Hepatocyte (in vitro differentiated cells): ENCODE results near the gene WDR35. TPM values are rescaled to one million over a fixed set of nuclear protein-coding genes. Genes with fewer than 3 reads are reported as not detected.
A peak's percentile ranks its signal among the peaks of the same experiment; 100 is the strongest.

Experiments
- DNase-seq: peaks from one replicate; pipeline ENCODE4 v3.0.0-alpha.2; 2016; ENCODE audit warnings: low spot score
- H2AFZ ChIP-seq: fragments of 200-600 bp; sonication (generic); 2 replicates; pipeline ENCODE4 v1.6.0; 2016; ENCODE audit warnings: antibody characterized with exemption, mild to moderate bottlenecking
- H3K27ac ChIP-seq: fragments of 200-600 bp; sonication (generic); 2 replicates; pipeline ENCODE4 v1.5.1; 2016; ENCODE audit warnings: mild to moderate bottlenecking
- H3K27me3 ChIP-seq: fragments of 200-600 bp; sonication (generic); 2 replicates; pipeline ENCODE4 v1.6.1; 2016
- H3K36me3 ChIP-seq: fragments of 200-600 bp; sonication (generic); replicated peaks from 2 replicates; pipeline ENCODE4 v1.5.1; 2016; ENCODE audit warnings: low read depth; ENCODE audit not compliant: insufficient read depth
- H3K4me1 ChIP-seq: fragments of 200-600 bp; sonication (generic); 2 replicates; pipeline ENCODE4 v1.5.1; 2016; ENCODE audit warnings: mild to moderate bottlenecking, moderate library complexity; ENCODE audit not compliant: insufficient read depth
- H3K4me2 ChIP-seq: fragments of 200-600 bp; sonication (generic); 2 replicates; pipeline ENCODE4 v1.6.0; 2016
- H3K4me3 ChIP-seq: fragments of 200-600 bp; sonication (generic); 2 replicates; pipeline ENCODE4 v1.5.1; 2016; ENCODE audit warnings: mild to moderate bottlenecking
- H3K79me2 ChIP-seq: fragments of 200-600 bp; sonication (generic); 2 replicates; pipeline ENCODE4 v1.6.0; 2017; ENCODE audit warnings: mild to moderate bottlenecking
- H3K9me2 ChIP-seq: fragments of 200-600 bp; sonication (generic); replicated peaks from 2 replicates; pipeline ENCODE4 v1.6.0; 2017; ENCODE audit warnings: mild to moderate bottlenecking; ENCODE audit not compliant: insufficient read depth
- H3K9me3 ChIP-seq: fragments of 200-600 bp; sonication (generic); 2 replicates; pipeline ENCODE4 v1.5.1; 2016; ENCODE audit warnings: low read depth, mild to moderate bottlenecking
- H4K20me1 ChIP-seq: fragments of 200-600 bp; sonication (generic); 2 replicates; pipeline ENCODE4 v1.6.0; 2016; ENCODE audit warnings: mild to moderate bottlenecking; ENCODE audit not compliant: insufficient read depth, poor library complexity, severe bottlenecking
- CTCF ChIP-seq: fragments of 200-600 bp; sonication (generic); IDR thresholded peaks from 2 replicates; pipeline ENCODE4 v1.5.1; 2016; ENCODE audit warnings: antibody characterized with exemption, mild to moderate bottlenecking; ENCODE audit not compliant: poor library complexity
- EZH2 ChIP-seq: fragments of 200-600 bp; sonication (generic); IDR thresholded peaks from 2 replicates; pipeline ENCODE4 v1.6.1; 2016; ENCODE audit warnings: antibody characterized with exemption, mild to moderate bottlenecking, borderline replicate concordance
- EZH2phosphoT487 ChIP-seq: fragments of 200-600 bp; sonication (generic); IDR thresholded peaks from one replicate; pipeline ENCODE4 v1.6.1; 2018; ENCODE audit warnings: antibody characterized with exemption, mild to moderate bottlenecking, low read depth, moderate library complexity; ENCODE audit not compliant: unreplicated experiment, severe bottlenecking
- WGBS: methylation state at CpG from one replicate; pipeline ENCODE4 v1.1.6; 2016; ENCODE audit warnings: low lambda C conversion rate; ENCODE audit errors: missing lambda C conversion rate; 5-methylcytosine and 5-hydroxymethylcytosine counted together
- polyA plus RNA-seq: library from polyadenylated mRNA; unstranded; fragments of >200 nt; fragmentation: Nextera tagmentation; extraction: Ambion mirVana; gene quantifications from 2 replicates; pipeline ENCODE4 v1.2.1, GENCODE V29; 2016
- total RNA-seq: library from RNA; depleted of rRNA; stranded (reverse); fragments of >200 nt; gene quantifications from 2 replicates; pipeline ENCODE4 v1.2.3, GENCODE V29; 2014

The WDR35 gene
- total and polyA plus RNA-seq, 2 experiments from 2014 or later: 2.0 to 4.6 TPM

- Histone ChIP-seq H3K9me3 (no peaks in the 10 kb centered on the region), H3K27me3 (no peaks in the 10 kb centered on the region), H3K79me2 (no peaks in the 10 kb centered on the region), H2AFZ (no peak overlapping the region), H3K9me2 (no peaks in the 10 kb centered on the region), H4K20me1 (no peaks in the 10 kb centered on the region), H3K4me2 (no peak overlapping the region), H3K36me3 (no peaks in the 10 kb centered on the region), H3K4me1 (no peaks in the 10 kb centered on the region), H3K4me3 (no peak overlapping the region), H3K27ac (no peak overlapping the region)
- DNase-seq: no peak
- WGBS: 98% methylated on average over 11 of the region's 12 CpGs
- TF ChIP-seq CTCF (no peak), EZH2 (no peak), EZH2phosphoT487 (no peak)
Measured at GRCh38 chr2:19878268-19879046, 111.4 kb downstream of the WDR35 start.

GRCh38 chr2:19876751-19877150 lies 113.2 kb downstream of the WDR35 start:
- Histone ChIP-seq H3K36me3 (no peaks in the 10 kb centered on the region), H3K9me2 (no peaks in the 10 kb centered on the region)
- 40% methylated on average over 4 of the region's 4 CpGs for WGBS

GRCh38 chr2:19875280-19875679 lies 114.6 kb downstream of the WDR35 start:
- H3K9me2 ChIP-seq: no peaks in the 10 kb centered on the region
- no peaks in the 10 kb centered on the region for H3K36me3 ChIP-seq
- no peaks in the 10 kb centered on the region for H3K9me3 ChIP-seq
- no peak overlapping the region for H3K27ac ChIP-seq
- TF ChIP-seq EZH2phosphoT487 (peak; percentile 81), CTCF (no peak)
- no peak overlapping the region for H3K4me2 ChIP-seq
- 65% methylated on average over 1 of the region's 1 CpG for WGBS
- no peak for DNase-seq
- H3K27me3 ChIP-seq: no peaks in the 10 kb centered on the region
- H3K4me1 ChIP-seq: no peaks in the 10 kb centered on the region
- H2AFZ ChIP-seq: no peak overlapping the region
- no peak overlapping the region for H3K4me3 ChIP-seq
- H3K79me2 ChIP-seq: no peaks in the 10 kb centered on the region
- no peaks in the 10 kb centered on the region for H4K20me1 ChIP-seq

More at GRCh38 chr2:19876751-19877150, 113.2 kb downstream of the WDR35 start:
- H3K4me1 ChIP-seq: no peaks in the 10 kb centered on the region
- no peak overlapping the region for H3K4me2 ChIP-seq
- no peak overlapping the region for H2AFZ ChIP-seq
- TF ChIP-seq CTCF (no peak), EZH2 (no peak), EZH2phosphoT487 (no peak)
- DNase-seq: no peak
- H3K4me3 ChIP-seq: no peak overlapping the region
- no peaks in the 10 kb centered on the region for H4K20me1 ChIP-seq
- H3K79me2 ChIP-seq: no peaks in the 10 kb centered on the region
- H3K9me3 ChIP-seq: no peaks in the 10 kb centered on the region
- H3K27me3 ChIP-seq: no peaks in the 10 kb centered on the region
- no peak overlapping the region for H3K27ac ChIP-seq
